ENCODE data around the gene LMAN2.

Gene LMAN2

DNA sequence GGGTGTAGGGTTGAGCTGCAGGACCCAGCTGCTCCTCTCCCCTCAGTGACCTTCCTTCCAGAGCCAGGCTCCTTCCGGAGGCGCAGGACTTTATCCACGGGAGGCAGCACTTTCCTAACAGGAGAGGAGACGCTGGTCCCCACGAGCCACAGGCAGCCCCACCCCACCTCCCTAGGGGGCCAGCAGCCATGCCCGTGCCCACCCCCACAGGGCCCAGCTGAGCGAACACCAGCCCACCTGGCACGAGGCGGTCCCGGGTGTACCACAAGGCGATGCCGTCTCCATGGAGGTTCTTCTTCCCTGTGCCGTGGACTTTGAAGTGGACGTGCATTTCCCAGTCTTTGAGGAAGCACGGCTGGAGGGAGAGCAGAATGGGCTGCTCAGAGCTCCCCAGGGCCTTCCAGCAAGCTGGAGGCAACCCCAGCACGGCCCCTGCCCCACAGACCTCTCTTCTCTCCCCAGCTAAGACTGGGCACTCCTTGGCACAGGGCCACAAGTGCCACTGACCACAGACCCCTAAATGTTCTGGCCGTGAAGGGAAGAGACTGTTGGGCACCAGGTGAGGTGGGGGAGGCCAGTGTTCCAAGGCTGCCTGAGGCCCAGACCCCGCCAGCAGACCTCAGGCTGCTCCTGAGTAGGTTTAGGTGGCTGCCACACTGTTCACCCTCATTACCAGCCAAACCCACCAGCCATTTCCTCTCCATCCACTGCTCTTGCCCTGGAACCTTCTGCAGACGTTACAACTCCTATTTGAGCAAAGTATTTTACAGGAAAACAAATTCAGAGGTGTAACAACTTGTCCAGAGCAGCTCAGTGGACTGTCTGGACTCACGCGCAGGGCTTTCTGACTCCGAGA is 13.0 kb downstream of the LMAN2 start:
- Histone ChIP-seq H3K4me1 (ENCODE audit: insufficient read depth, low read length) (no peaks in the 10 kb centered on the region), H3K4me3 (ENCODE audit: low read length) (no peak overlapping the region), H3K27me3 (ENCODE audit: insufficient read depth, low read length) (no peaks in the 10 kb centered on the region), H3K36me3 (ENCODE audit: insufficient read depth, low read length) (peaks cover 58% of the 10 kb centered on the region), H3K9me3 (ENCODE audit: low read length) (no peaks in the 10 kb centered on the region), H2AFZ (ENCODE audit: low read depth, low read length) (no peak overlapping the region)

GRCh38 chr5:177336603-177337494 is 14.6 kb downstream of the LMAN2 start:
- Histone ChIP-seq H3K27me3 (ENCODE audit: insufficient read depth, low read length) (no peaks in the 10 kb centered on the region), H3K9me3 (ENCODE audit: low read length) (no peaks in the 10 kb centered on the region), H2AFZ (ENCODE audit: low read depth, low read length) (no peak overlapping the region), H3K36me3 (ENCODE audit: insufficient read depth, low read length) (peaks cover 63% of the 10 kb centered on the region), H3K4me3 (ENCODE audit: low read length) (no peak overlapping the region), H3K4me1 (ENCODE audit: insufficient read depth, low read length) (no peaks in the 10 kb centered on the region)

- no peaks in the 10 kb centered on the region for H3K4me1 ChIP-seq (ENCODE audit: insufficient read depth, low read length)
- H3K4me3 ChIP-seq (ENCODE audit: low read length) = no peak overlapping the region
- H3K36me3 ChIP-seq (ENCODE audit: insufficient read depth, low read length) = peaks cover 64% of the 10 kb centered on the region
- no peaks in the 10 kb centered on the region for H3K9me3 ChIP-seq (ENCODE audit: low read length)
- no peak overlapping the region for H2AFZ ChIP-seq (ENCODE audit: low read depth, low read length)
- no peaks in the 10 kb centered on the region for H3K27me3 ChIP-seq (ENCODE audit: insufficient read depth, low read length)
Observed at GRCh38 chr5:177336112-177336511, 15.4 kb downstream of the LMAN2 start.

GRCh38 chr5:177335701-177336065 is 15.8 kb downstream of the LMAN2 start:
- Histone ChIP-seq H3K36me3 (ENCODE audit: insufficient read depth, low read length) (peaks cover 69% of the 10 kb centered on the region), H3K27me3 (ENCODE audit: insufficient read depth, low read length) (no peaks in the 10 kb centered on the region), H3K4me3 (ENCODE audit: low read length) (no peak overlapping the region), H3K9me3 (ENCODE audit: low read length) (no peaks in the 10 kb centered on the region), H3K4me1 (ENCODE audit: insufficient read depth, low read length) (no peaks in the 10 kb centered on the region), H2AFZ (ENCODE audit: low read depth, low read length) (no peak overlapping the region)

DNA sequence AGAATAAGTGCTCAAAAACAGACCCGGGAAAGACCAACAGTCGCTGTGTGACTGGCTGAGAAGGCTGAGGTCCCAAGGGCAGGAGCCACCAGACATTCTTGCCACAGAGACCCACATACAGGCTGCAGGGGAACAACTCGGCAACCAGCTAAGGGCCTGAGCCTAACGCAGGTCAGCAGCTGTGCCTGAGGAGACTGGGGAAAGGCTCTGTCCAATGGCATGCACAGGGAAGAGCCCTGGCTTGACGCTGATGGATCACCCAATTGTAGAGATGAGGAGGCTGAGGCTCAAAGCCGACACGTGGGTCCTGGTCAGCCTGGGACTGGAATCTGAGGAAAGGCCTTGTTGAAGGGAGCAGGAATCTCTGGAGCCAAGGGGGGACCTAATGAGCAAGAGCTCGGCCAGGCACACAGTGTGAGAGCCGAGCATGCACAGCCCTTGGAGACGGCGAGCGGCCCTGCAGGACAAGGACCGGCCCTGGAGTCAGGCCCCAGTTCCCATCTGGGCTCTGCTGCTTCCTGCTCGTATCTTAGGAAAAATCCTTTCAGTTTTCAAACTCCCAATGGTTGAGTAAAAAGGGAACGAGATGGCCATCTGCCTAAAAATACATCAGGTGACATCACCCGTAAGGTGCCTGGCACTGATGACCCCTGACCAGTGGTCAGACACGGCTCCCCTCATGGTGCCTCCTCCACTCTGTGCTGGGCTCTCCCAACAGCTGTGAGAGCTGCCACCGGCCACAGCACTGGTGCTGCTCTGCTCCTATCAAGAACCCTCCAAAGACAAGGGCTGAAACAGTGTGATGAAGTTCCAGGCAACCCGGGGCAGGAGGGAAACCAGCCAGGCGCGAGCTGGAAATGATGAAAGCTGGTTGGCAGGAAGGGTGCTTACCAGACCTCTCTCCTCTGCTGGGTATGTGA is 16.4 kb downstream of the LMAN2 start:
- Histone ChIP-seq H3K27me3 (ENCODE audit: insufficient read depth, low read length) (no peaks in the 10 kb centered on the region), H2AFZ (ENCODE audit: low read depth, low read length) (no peak overlapping the region), H3K4me3 (ENCODE audit: low read length) (no peak overlapping the region), H3K4me1 (ENCODE audit: insufficient read depth, low read length) (no peaks in the 10 kb centered on the region), H3K36me3 (ENCODE audit: insufficient read depth, low read length) (peaks cover 75% of the 10 kb centered on the region), H3K9me3 (ENCODE audit: low read length) (no peaks in the 10 kb centered on the region)

DNA sequence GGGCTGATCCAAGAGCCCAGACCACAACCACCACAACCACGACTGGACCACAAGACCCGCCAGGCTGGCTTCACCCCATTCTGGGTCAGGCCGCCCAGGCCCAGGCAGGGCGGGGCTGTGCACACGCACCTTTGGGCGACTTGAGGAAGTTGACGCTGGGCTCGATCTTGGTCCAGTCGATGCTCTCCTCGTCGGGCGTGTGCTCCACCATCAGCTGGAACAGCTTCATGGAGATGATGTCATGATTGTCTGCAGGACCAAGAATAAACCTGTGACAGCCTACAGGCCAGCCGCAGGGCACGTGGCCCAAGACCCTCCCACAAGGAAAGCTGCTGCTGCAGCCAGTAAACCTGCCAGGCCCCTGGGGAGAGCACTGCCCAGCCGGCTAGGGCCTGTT is 17.3 kb downstream of the LMAN2 start:
- H3K4me3 ChIP-seq (ENCODE audit: low read length) = no peak overlapping the region
- peaks cover 73% of the 10 kb centered on the region for H3K36me3 ChIP-seq (ENCODE audit: insufficient read depth, low read length)
- H3K27me3 ChIP-seq (ENCODE audit: insufficient read depth, low read length) = no peaks in the 10 kb centered on the region
- no peak overlapping the region for H2AFZ ChIP-seq (ENCODE audit: low read depth, low read length)
- H3K4me1 ChIP-seq (ENCODE audit: insufficient read depth, low read length) = no peaks in the 10 kb centered on the region
- no peaks in the 10 kb centered on the region for H3K9me3 ChIP-seq (ENCODE audit: low read length)

- no peak overlapping the region for H2AFZ ChIP-seq (ENCODE audit: low read depth, low read length)
- H3K36me3 ChIP-seq (ENCODE audit: insufficient read depth, low read length) = peaks cover 73% of the 10 kb centered on the region
- no peaks in the 10 kb centered on the region for H3K4me1 ChIP-seq (ENCODE audit: insufficient read depth, low read length)
- H3K4me3 ChIP-seq (ENCODE audit: low read length) = no peak overlapping the region
- no peaks in the 10 kb centered on the region for H3K27me3 ChIP-seq (ENCODE audit: insufficient read depth, low read length)
- H3K9me3 ChIP-seq (ENCODE audit: low read length) = no peaks in the 10 kb centered on the region
Observed at GRCh38 chr5:177333420-177334154, 17.9 kb downstream of the LMAN2 start.

- H3K27me3 ChIP-seq (ENCODE audit: insufficient read depth, low read length) = no peaks in the 10 kb centered on the region
- H2AFZ ChIP-seq (ENCODE audit: low read depth, low read length) = no peak overlapping the region
- peaks cover 67% of the 10 kb centered on the region for H3K36me3 ChIP-seq (ENCODE audit: insufficient read depth, low read length)
- H3K4me3 ChIP-seq (ENCODE audit: low read length) = no peak overlapping the region
- no peaks in the 10 kb centered on the region for H3K9me3 ChIP-seq (ENCODE audit: low read length)
- H3K4me1 ChIP-seq (ENCODE audit: insufficient read depth, low read length) = no peaks in the 10 kb centered on the region
Observed at GRCh38 chr5:177332896-177333260, 18.6 kb downstream of the LMAN2 start.

DNA sequence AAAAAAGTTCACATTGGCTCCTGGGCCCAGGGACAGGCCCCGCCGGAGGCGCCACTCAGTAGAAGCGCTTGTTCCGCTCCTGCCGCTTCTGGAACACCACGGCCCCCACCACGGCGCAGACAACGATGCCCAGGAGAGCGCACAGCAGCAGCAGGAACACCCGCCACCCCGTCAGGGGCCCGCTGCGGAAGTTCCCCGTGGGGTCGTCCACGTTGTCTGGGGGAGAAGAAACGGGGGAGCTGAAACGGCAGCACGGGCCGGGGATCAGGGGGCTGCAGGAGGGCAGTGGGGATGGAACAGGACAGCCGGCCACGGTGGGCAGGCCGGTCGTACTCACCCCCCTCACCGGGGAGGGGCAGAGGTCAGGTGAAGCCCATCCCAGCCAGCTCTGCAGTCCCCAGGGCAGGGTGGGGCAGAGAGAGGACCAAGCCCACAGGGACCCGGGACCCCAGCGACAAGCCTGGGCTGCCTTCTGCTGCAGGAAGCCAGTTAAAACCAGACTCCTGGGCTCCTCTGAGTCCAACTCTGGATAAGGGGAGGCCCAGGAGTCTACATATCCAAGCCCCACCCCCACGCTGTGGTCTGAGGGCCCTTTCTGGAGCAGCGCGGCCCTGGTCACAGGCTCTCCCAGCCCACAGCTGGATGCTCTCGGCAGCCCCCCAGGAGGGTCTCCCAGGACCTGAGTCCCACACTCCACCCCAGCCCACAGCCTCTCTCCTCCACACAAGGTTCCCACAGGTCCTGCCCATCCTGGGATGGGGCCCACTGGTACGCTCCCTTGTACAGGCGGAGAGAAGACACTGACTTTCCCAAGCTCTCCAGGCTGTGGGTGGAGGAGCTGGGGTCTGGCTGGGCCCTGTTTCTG is 19.2 kb downstream of the LMAN2 start:
- Histone ChIP-seq H3K4me3 (ENCODE audit: low read length) (no peak overlapping the region), H3K36me3 (ENCODE audit: insufficient read depth, low read length) (peaks cover 61% of the 10 kb centered on the region), H2AFZ (ENCODE audit: low read depth, low read length) (no peak overlapping the region)

GRCh38 chr5:177330991-177331842 is 20.3 kb downstream of the LMAN2 start:
- Histone ChIP-seq H3K4me1 (ENCODE audit: insufficient read depth, low read length) (peaks cover 1% of the 10 kb centered on the region), H3K36me3 (ENCODE audit: insufficient read depth, low read length) (peaks cover 51% of the 10 kb centered on the region), H3K27me3 (ENCODE audit: insufficient read depth, low read length) (no peaks in the 10 kb centered on the region), H3K9me3 (ENCODE audit: low read length) (no peaks in the 10 kb centered on the region), H3K4me3 (ENCODE audit: low read length) (no peak overlapping the region), H2AFZ (ENCODE audit: low read depth, low read length) (no peak overlapping the region)

More for the DNA sequence above, 19.2 kb downstream of the LMAN2 start:
- Histone ChIP-seq H3K9me3 (ENCODE audit: low read length) (no peaks in the 10 kb centered on the region), H3K4me1 (ENCODE audit: insufficient read depth, low read length) (no peaks in the 10 kb centered on the region), H3K27me3 (ENCODE audit: insufficient read depth, low read length) (no peaks in the 10 kb centered on the region)

GRCh38 chr5:177329883-177330282 is 21.6 kb downstream of the LMAN2 start:
- H2AFZ ChIP-seq (ENCODE audit: low read depth, low read length) = no peak overlapping the region
- peaks cover 40% of the 10 kb centered on the region for H3K36me3 ChIP-seq (ENCODE audit: insufficient read depth, low read length)
- no peaks in the 10 kb centered on the region for H3K9me3 ChIP-seq (ENCODE audit: low read length)

More at GRCh38 chr5:177329883-177330282, 21.6 kb downstream of the LMAN2 start:
- Histone ChIP-seq H3K27me3 (ENCODE audit: insufficient read depth, low read length) (no peaks in the 10 kb centered on the region), H3K4me3 (ENCODE audit: low read length) (no peak overlapping the region), H3K4me1 (ENCODE audit: insufficient read depth, low read length) (peaks cover 3% of the 10 kb centered on the region)

Measured in neuron (in vitro differentiated cells).